GM12878 (cell line): ENCODE results near the gene TBX15.
"Not testable (repeated sequence)": the region's sequence is repeated elsewhere in the genome, so short reads cannot be mapped to it uniquely, and the experiment has no call there.

Experiments
- BCL11A ChIP-seq: IDR thresholded peaks from 2 replicates; pipeline ENCODE4 v1.6.1; 2011; ENCODE audit warnings: low read depth, low read length
- CBX3 ChIP-seq: fragments of 200-600 bp; sonication (generic); IDR thresholded peaks from 2 replicates; pipeline ENCODE4 v1.6.1; 2016; ENCODE audit warnings: low read depth, borderline replicate concordance
- CREM ChIP-seq: IDR thresholded peaks from 2 replicates; pipeline ENCODE4 v1.6.1; 2014; ENCODE audit warnings: antibody characterized with exemption, low read depth
- HDAC2 ChIP-seq: fragments of 200-600 bp; sonication (generic); IDR thresholded peaks from 2 replicates; pipeline ENCODE4 v1.6.1; 2017
- JUND ChIP-seq: IDR thresholded peaks from 2 replicates; pipeline ENCODE4 v1.6.1; 2012; ENCODE audit warnings: low read depth, mild to moderate bottlenecking, low read length, improper control_type of control experiment, moderate library complexity
- MTA3 ChIP-seq: IDR thresholded peaks from 2 replicates; pipeline ENCODE4 v1.6.1; 2012; ENCODE audit warnings: low read length, inconsistent platforms, borderline replicate concordance
- MYB ChIP-seq: fragments of 150-350 bp; IDR thresholded peaks from 2 replicates; pipeline ENCODE4 v1.6.1; 2014; ENCODE audit warnings: mild to moderate bottlenecking, low read depth, low read length, borderline replicate concordance
- RAD51 ChIP-seq: fragments of 450-650 bp; IDR thresholded peaks from 2 replicates; pipeline ENCODE4 v1.6.1; 2016; ENCODE audit warnings: moderate library complexity, mild to moderate bottlenecking, inconsistent platforms
- RCOR1 ChIP-seq: conservative IDR thresholded peaks from 2 replicates; pipeline ENCODE4 v1.6.1; 2012; ENCODE audit warnings: low read depth, low read length, improper control_type of control experiment
- SIX5 ChIP-seq: IDR thresholded peaks from 2 replicates; pipeline ENCODE4 v1.6.1; 2011; ENCODE audit warnings: mild to moderate bottlenecking, low read depth, low read length, moderate library complexity; ENCODE audit not compliant: severe bottlenecking
- TAF1 ChIP-seq: IDR thresholded peaks from 2 replicates; pipeline ENCODE4 v1.6.1; 2011; ENCODE audit warnings: mild to moderate bottlenecking, low read depth, low read length, borderline replicate concordance
- TF ChIP-seq, protein P1 (sequence below), 3 experiments: IDR thresholded peaks in 2 of 3; conservative IDR thresholded peaks in 1 of 3; 2 replicates each; pipeline ENCODE4 v1.5.1; 2011; ENCODE audit warnings: low read depth in 3 of 3, low read length in 3 of 3, mild to moderate bottlenecking in 3 of 3, control low read depth in 2 of 3, moderate library complexity in 2 of 3, inconsistent platforms in 1 of 3, mixed read lengths in 1 of 3; ENCODE audit not compliant: control insufficient read depth in 2 of 3, insufficient read depth in 1 of 3; ENCODE audit errors: extremely low read depth in 1 of 3
- TF ChIP-seq, protein P2 (sequence below): fragments of 450-650 bp; IDR thresholded peaks from 2 replicates; pipeline ENCODE4 v1.6.1; 2017; ENCODE audit warnings: mild to moderate bottlenecking, moderate library complexity

DNA sequence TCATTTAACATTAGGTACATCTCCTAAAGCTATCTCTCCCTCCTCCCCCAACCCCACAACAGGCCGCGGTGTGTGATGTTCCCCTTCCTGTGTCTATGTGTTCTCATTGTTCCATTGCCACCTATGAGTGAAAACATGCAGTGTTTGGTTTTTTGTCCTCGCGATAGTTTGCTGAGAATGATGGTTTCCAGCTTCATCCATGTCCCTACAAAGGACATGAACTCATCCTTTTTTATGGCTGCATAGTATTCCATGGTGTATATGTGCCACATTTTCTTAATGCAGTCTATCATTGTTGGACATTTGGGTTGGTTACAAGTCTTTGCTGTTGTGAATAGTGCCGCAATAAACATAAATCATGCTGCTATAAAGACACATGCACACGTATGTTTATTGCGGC, 30.6 kb downstream of the TBX15 start:
- not testable (repeated sequence) for TF ChIP-seq HDAC2, BCL11A, CREM, SIX5, JUND, MYB, RCOR1, RAD51, TAF1, MTA3, CBX3
- TF ChIP-seq, protein P1, sequence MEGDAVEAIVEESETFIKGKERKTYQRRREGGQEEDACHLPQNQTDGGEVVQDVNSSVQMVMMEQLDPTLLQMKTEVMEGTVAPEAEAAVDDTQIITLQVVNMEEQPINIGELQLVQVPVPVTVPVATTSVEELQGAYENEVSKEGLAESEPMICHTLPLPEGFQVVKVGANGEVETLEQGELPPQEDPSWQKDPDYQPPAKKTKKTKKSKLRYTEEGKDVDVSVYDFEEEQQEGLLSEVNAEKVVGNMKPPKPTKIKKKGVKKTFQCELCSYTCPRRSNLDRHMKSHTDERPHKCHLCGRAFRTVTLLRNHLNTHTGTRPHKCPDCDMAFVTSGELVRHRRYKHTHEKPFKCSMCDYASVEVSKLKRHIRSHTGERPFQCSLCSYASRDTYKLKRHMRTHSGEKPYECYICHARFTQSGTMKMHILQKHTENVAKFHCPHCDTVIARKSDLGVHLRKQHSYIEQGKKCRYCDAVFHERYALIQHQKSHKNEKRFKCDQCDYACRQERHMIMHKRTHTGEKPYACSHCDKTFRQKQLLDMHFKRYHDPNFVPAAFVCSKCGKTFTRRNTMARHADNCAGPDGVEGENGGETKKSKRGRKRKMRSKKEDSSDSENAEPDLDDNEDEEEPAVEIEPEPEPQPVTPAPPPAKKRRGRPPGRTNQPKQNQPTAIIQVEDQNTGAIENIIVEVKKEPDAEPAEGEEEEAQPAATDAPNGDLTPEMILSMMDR (IDR thresholded peaks at IDR 0.05 in 2 of 3, conservative IDR thresholded peaks at IDR 0.05 in 1 of 3; ENCODE audit: control insufficient read depth in 2 of 3, extremely low read depth in 1 of 3, insufficient read depth in 1 of 3, low read depth in 3 of 3, low read length in 3 of 3), result not testable (repeated sequence)
- TF ChIP-seq, protein P2, sequence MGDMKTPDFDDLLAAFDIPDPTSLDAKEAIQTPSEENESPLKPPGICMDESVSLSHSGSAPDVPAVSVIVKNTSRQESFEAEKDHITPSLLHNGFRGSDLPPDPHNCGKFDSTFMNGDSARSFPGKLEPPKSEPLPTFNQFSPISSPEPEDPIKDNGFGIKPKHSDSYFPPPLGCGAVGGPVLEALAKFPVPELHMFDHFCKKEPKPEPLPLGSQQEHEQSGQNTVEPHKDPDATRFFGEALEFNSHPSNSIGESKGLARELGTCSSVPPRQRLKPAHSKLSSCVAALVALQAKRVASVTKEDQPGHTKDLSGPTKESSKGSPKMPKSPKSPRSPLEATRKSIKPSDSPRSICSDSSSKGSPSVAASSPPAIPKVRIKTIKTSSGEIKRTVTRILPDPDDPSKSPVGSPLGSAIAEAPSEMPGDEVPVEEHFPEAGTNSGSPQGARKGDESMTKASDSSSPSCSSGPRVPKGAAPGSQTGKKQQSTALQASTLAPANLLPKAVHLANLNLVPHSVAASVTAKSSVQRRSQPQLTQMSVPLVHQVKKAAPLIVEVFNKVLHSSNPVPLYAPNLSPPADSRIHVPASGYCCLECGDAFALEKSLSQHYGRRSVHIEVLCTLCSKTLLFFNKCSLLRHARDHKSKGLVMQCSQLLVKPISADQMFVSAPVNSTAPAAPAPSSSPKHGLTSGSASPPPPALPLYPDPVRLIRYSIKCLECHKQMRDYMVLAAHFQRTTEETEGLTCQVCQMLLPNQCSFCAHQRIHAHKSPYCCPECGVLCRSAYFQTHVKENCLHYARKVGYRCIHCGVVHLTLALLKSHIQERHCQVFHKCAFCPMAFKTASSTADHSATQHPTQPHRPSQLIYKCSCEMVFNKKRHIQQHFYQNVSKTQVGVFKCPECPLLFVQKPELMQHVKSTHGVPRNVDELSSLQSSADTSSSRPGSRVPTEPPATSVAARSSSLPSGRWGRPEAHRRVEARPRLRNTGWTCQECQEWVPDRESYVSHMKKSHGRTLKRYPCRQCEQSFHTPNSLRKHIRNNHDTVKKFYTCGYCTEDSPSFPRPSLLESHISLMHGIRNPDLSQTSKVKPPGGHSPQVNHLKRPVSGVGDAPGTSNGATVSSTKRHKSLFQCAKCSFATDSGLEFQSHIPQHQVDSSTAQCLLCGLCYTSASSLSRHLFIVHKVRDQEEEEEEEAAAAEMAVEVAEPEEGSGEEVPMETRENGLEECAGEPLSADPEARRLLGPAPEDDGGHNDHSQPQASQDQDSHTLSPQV, result not testable (repeated sequence)
